ENCODE data around the gene B3GALT2. TPM values are rescaled to one million over a fixed set of nuclear protein-coding genes. Genes with fewer than 3 reads are reported as not detected.

Gene B3GALT2
- total RNA-seq, 1 experiment from 2014 or later = not detected

DNA sequence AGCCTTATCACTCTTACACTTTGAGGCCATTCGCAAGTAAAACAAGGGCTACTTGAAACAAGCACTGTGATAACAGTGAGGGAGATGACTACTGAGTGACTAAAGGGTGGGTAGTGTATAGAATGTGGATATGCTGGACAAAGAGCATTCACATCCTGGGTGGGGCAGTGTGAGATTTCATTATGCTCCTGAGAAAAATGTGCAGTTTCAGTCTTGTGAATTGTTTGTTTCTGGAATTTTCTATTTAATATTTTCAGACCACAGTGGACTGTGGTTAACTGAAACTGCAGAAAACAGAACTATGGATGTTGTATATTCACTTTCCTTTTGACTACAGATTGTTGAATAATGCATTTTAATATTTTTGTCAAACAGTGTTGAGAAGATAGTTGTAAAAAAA, 25.1 kb upstream of the B3GALT2 start:
- Mint-ChIP-seq H3K4me3 (no peak overlapping the region), H3K27me3 (ENCODE audit: low read depth) (no peaks in the 10 kb centered on the region), H3K36me3 (peaks cover 34% of the 10 kb centered on the region), H3K4me1 (peaks cover 25% of the 10 kb centered on the region), H3K27ac (peak overlapping the region; percentile 48; the same call in 1 of the 2 replicates), H3K9me3 (peaks cover 12% of the 10 kb centered on the region)
- ChIA-PET POLR2A (no interaction called here), CTCF (no interaction called here)
- no peak for ATAC-seq
- DNase-seq (ENCODE audit: low spot score) = no peak
- TF ChIP-seq, protein P1, sequence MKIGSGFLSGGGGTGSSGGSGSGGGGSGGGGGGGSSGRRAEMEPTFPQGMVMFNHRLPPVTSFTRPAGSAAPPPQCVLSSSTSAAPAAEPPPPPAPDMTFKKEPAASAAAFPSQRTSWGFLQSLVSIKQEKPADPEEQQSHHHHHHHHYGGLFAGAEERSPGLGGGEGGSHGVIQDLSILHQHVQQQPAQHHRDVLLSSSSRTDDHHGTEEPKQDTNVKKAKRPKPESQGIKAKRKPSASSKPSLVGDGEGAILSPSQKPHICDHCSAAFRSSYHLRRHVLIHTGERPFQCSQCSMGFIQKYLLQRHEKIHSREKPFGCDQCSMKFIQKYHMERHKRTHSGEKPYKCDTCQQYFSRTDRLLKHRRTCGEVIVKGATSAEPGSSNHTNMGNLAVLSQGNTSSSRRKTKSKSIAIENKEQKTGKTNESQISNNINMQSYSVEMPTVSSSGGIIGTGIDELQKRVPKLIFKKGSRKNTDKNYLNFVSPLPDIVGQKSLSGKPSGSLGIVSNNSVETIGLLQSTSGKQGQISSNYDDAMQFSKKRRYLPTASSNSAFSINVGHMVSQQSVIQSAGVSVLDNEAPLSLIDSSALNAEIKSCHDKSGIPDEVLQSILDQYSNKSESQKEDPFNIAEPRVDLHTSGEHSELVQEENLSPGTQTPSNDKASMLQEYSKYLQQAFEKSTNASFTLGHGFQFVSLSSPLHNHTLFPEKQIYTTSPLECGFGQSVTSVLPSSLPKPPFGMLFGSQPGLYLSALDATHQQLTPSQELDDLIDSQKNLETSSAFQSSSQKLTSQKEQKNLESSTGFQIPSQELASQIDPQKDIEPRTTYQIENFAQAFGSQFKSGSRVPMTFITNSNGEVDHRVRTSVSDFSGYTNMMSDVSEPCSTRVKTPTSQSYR (CRISPR knock-in tag; IDR thresholded peaks at IDR 0.05) = no peak
- TF ChIP-seq, protein P2, sequence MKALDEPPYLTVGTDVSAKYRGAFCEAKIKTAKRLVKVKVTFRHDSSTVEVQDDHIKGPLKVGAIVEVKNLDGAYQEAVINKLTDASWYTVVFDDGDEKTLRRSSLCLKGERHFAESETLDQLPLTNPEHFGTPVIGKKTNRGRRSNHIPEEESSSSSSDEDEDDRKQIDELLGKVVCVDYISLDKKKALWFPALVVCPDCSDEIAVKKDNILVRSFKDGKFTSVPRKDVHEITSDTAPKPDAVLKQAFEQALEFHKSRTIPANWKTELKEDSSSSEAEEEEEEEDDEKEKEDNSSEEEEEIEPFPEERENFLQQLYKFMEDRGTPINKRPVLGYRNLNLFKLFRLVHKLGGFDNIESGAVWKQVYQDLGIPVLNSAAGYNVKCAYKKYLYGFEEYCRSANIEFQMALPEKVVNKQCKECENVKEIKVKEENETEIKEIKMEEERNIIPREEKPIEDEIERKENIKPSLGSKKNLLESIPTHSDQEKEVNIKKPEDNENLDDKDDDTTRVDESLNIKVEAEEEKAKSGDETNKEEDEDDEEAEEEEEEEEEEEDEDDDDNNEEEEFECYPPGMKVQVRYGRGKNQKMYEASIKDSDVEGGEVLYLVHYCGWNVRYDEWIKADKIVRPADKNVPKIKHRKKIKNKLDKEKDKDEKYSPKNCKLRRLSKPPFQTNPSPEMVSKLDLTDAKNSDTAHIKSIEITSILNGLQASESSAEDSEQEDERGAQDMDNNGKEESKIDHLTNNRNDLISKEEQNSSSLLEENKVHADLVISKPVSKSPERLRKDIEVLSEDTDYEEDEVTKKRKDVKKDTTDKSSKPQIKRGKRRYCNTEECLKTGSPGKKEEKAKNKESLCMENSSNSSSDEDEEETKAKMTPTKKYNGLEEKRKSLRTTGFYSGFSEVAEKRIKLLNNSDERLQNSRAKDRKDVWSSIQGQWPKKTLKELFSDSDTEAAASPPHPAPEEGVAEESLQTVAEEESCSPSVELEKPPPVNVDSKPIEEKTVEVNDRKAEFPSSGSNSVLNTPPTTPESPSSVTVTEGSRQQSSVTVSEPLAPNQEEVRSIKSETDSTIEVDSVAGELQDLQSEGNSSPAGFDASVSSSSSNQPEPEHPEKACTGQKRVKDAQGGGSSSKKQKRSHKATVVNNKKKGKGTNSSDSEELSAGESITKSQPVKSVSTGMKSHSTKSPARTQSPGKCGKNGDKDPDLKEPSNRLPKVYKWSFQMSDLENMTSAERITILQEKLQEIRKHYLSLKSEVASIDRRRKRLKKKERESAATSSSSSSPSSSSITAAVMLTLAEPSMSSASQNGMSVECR (CRISPR knock-in tag; IDR thresholded peaks at IDR 0.05; ENCODE audit: borderline replicate concordance) = no peak
- TF ChIP-seq, protein P3, sequence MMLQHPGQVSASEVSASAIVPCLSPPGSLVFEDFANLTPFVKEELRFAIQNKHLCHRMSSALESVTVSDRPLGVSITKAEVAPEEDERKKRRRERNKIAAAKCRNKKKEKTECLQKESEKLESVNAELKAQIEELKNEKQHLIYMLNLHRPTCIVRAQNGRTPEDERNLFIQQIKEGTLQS (CRISPR knock-in tag; conservative IDR thresholded peaks at IDR 0.05) = no peak
- TF ChIP-seq ZNF423 (CRISPR knock-in tag; IDR thresholded peaks at IDR 0.05) = no peak
- TF ChIP-seq, protein P4, sequence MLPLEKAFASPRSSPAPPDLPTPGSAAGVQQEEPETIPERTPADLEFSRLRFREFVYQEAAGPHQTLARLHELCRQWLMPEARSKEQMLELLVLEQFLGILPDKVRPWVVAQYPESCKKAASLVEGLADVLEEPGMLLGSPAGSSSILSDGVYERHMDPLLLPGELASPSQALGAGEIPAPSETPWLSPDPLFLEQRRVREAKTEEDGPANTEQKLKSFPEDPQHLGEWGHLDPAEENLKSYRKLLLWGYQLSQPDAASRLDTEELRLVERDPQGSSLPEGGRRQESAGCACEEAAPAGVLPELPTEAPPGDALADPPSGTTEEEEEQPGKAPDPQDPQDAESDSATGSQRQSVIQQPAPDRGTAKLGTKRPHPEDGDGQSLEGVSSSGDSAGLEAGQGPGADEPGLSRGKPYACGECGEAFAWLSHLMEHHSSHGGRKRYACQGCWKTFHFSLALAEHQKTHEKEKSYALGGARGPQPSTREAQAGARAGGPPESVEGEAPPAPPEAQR (CRISPR knock-in tag; IDR thresholded peaks at IDR 0.05) = no peak
- TF ChIP-seq, protein P5, sequence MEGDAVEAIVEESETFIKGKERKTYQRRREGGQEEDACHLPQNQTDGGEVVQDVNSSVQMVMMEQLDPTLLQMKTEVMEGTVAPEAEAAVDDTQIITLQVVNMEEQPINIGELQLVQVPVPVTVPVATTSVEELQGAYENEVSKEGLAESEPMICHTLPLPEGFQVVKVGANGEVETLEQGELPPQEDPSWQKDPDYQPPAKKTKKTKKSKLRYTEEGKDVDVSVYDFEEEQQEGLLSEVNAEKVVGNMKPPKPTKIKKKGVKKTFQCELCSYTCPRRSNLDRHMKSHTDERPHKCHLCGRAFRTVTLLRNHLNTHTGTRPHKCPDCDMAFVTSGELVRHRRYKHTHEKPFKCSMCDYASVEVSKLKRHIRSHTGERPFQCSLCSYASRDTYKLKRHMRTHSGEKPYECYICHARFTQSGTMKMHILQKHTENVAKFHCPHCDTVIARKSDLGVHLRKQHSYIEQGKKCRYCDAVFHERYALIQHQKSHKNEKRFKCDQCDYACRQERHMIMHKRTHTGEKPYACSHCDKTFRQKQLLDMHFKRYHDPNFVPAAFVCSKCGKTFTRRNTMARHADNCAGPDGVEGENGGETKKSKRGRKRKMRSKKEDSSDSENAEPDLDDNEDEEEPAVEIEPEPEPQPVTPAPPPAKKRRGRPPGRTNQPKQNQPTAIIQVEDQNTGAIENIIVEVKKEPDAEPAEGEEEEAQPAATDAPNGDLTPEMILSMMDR (IDR thresholded peaks at IDR 0.05) = no peak
- TF ChIP-seq ZNF396 (CRISPR knock-in tag; IDR thresholded peaks at IDR 0.05; ENCODE audit: borderline replicate concordance) = no peak
- TF ChIP-seq NFE2L1 (CRISPR knock-in tag; IDR thresholded peaks at IDR 0.05) = no peak
- TF ChIP-seq NFATC4 (CRISPR knock-in tag; IDR thresholded peaks at IDR 0.05) = no peak
- no peak for TF ChIP-seq TP53 (CRISPR knock-in tag; IDR thresholded peaks at IDR 0.05)
- TF ChIP-seq SMAD4 (CRISPR knock-in tag; IDR thresholded peaks at IDR 0.05) = no peak
- no peak for TF ChIP-seq ZNF416 (CRISPR knock-in tag; IDR thresholded peaks at IDR 0.05)
- no peak for TF ChIP-seq ZNF121 (CRISPR knock-in tag; IDR thresholded peaks at IDR 0.05)
- no peak for TF ChIP-seq MYBL2 (CRISPR knock-in tag; IDR thresholded peaks at IDR 0.05)
- no peak for TF ChIP-seq FOXJ3 (CRISPR knock-in tag; IDR thresholded peaks at IDR 0.05; ENCODE audit: borderline replicate concordance)
- no peak for TF ChIP-seq ZNF512 (CRISPR knock-in tag; IDR thresholded peaks at IDR 0.05; ENCODE audit: borderline replicate concordance)
- TF ChIP-seq KAT7 (CRISPR knock-in tag; IDR thresholded peaks at IDR 0.05; ENCODE audit: borderline replicate concordance) = no peak
- no peak for TF ChIP-seq IRF1 (CRISPR knock-in tag; IDR thresholded peaks at IDR 0.05)
